SU-DHL-6 (cell line): ENCODE measurements around the gene APH1B.

Experiments
- H2AFZ ChIP-seq: fragments of 200-600 bp; sonication (generic); 2 replicates; pipeline ENCODE4 v1.6.1; 2014; ENCODE audit warnings: low read depth, mild to moderate bottlenecking, moderate library complexity, mixed read lengths, antibody characterized with exemption, low read length; ENCODE audit not compliant: severe bottlenecking
- H3F3A ChIP-seq: fragments of 200-600 bp; shearing (Covaris generic); 2 replicates; pipeline ENCODE4 v1.6.0; 2016; ENCODE audit warnings: antibody characterized with exemption, mild to moderate bottlenecking; ENCODE audit not compliant: insufficient read depth
- H3K27ac ChIP-seq: fragments of 200-600 bp; sonication (generic); 2 replicates; pipeline ENCODE4 v1.5.1; 2016; ENCODE audit warnings: low read depth, mild to moderate bottlenecking, low read length, moderate library complexity, mixed read lengths
- H3K27me3 ChIP-seq: fragments of 200-600 bp; sonication (generic), shearing (Covaris generic); 2 replicates; pipeline ENCODE4 v1.6.0; 2014; ENCODE audit warnings: mild to moderate bottlenecking, low read length
- H3K36me3 ChIP-seq: fragments of 200-600 bp; sonication (generic); 2 replicates; pipeline ENCODE4 v1.6.1; 2014; ENCODE audit warnings: mild to moderate bottlenecking, low read length, mixed read lengths
- H3K4me2 ChIP-seq: fragments of 300-600, 200-600 bp; shearing (Covaris generic), sonication (generic); 2 replicates; pipeline ENCODE4 v1.6.0; 2014; ENCODE audit warnings: low read length, low read depth, mild to moderate bottlenecking; ENCODE audit not compliant: poor library complexity, severe bottlenecking
- H3K4me3 ChIP-seq: fragments of 200-600 bp; sonication (generic); 2 replicates; pipeline ENCODE4 v1.5.1; 2014; ENCODE audit warnings: antibody characterized with exemption, low read length, mild to moderate bottlenecking, mixed read lengths; ENCODE audit not compliant: insufficient read depth, poor library complexity, severe bottlenecking
- H3K79me2 ChIP-seq: fragments of 200-600 bp; sonication (generic); 2 replicates; pipeline ENCODE4 v1.6.1; 2014; ENCODE audit warnings: mild to moderate bottlenecking, low read length, moderate library complexity; ENCODE audit not compliant: insufficient read depth
- H3K9ac ChIP-seq: fragments of 200-600 bp; sonication (generic); 2 replicates; pipeline ENCODE4 v1.7.0; 2014; ENCODE audit warnings: mild to moderate bottlenecking, low read length
- H3K9me2 ChIP-seq: fragments of 200-600 bp; sonication (generic); replicated peaks from 2 replicates; pipeline ENCODE4 v1.6.1; 2014; ENCODE audit warnings: low read length; ENCODE audit not compliant: insufficient read depth
- H3K9me3 ChIP-seq: fragments of 200-600 bp; sonication (generic); 2 replicates; pipeline ENCODE4 v1.6.1; 2014; ENCODE audit warnings: low read length, mixed read lengths; ENCODE audit not compliant: insufficient read depth
- H4K20me1 ChIP-seq: fragments of 200-600 bp; sonication (generic); 2 replicates; pipeline ENCODE4 v1.6.1; 2014; ENCODE audit warnings: low read depth, mild to moderate bottlenecking, antibody characterized with exemption, low read length, moderate library complexity, mixed read lengths
- CTCF ChIP-seq: fragments of 200-600 bp; sonication (generic); IDR thresholded peaks from one replicate; pipeline ENCODE4 v1.5.1; 2017; ENCODE audit warnings: antibody characterized with exemption, mild to moderate bottlenecking, low read length, moderate library complexity; ENCODE audit not compliant: insufficient read depth, poor library complexity, severe bottlenecking
- EZH2phosphoT487 ChIP-seq: fragments of 200-600 bp; sonication (generic), shearing (Covaris generic); conservative IDR thresholded peaks from 2 replicates; pipeline ENCODE4 v1.6.1; 2018; ENCODE audit warnings: mild to moderate bottlenecking, antibody characterized with exemption, low read length, moderate library complexity, mixed read lengths

The APH1B gene

GRCh38 chr15:63283126-63283525 is 5.7 kb downstream of the APH1B start:
- Histone ChIP-seq H3K4me2 (no peak overlapping the region), H3K36me3 (peaks cover 11% of the 10 kb centered on the region; the same call in 1 of the 2 replicates), H3K4me3 (no peak overlapping the region), H2AFZ (no peak overlapping the region), H3K27ac (no peak overlapping the region), H3K27me3 (no peaks in the 10 kb centered on the region), H3K9me3 (no peaks in the 10 kb centered on the region), H3K9me2 (no peaks in the 10 kb centered on the region), H3K79me2 (no peaks in the 10 kb centered on the region), H3K9ac (no peak overlapping the region), H3F3A (peaks cover 24% of the 10 kb centered on the region), H4K20me1 (no peaks in the 10 kb centered on the region)
- TF ChIP-seq CTCF (no peak), EZH2phosphoT487 (no peak)

DNA sequence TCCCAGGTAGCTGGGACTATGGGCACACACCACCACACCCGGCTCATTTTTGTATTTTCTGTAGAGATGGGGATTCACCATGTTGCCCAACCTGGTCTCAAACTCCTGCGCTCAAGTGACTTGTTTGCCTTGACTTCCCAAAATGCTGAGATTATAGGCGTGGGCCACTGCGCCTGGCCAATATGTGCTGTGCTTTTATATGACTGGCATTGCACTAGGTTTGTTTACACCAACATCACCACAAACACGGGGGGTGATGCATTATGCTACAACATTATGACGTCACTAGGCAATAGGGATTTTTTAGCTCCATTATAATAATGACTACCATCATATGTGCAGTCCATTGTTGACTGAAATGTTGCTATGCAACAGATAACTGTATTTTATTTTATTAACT is 6.9 kb downstream of the APH1B start:
- Histone ChIP-seq H3K9me2 (no peaks in the 10 kb centered on the region), H3K27me3 (no peaks in the 10 kb centered on the region), H4K20me1 (no peaks in the 10 kb centered on the region), H3K4me3 (no peak overlapping the region), H3K9ac (no peak overlapping the region), H2AFZ (no peak overlapping the region), H3K4me2 (no peak overlapping the region), H3K36me3 (peaks cover 11% of the 10 kb centered on the region; the same call in 1 of the 2 replicates), H3K79me2 (no peaks in the 10 kb centered on the region), H3K9me3 (no peaks in the 10 kb centered on the region), H3K27ac (no peak overlapping the region), H3F3A (peaks cover 18% of the 10 kb centered on the region; the same call in 1 of the 2 replicates)
- TF ChIP-seq CTCF (no peak), EZH2phosphoT487 (no peak)

GRCh38 chr15:63287109-63287508 is 9.7 kb downstream of the APH1B start:
- Histone ChIP-seq H3K27ac (no peak overlapping the region), H3K9me2 (no peaks in the 10 kb centered on the region), H3K36me3 (peaks cover 3% of the 10 kb centered on the region; the same call in 1 of the 2 replicates), H3K9me3 (no peaks in the 10 kb centered on the region), H3K27me3 (no peaks in the 10 kb centered on the region), H2AFZ (no peak overlapping the region), H3K4me3 (no peak overlapping the region), H4K20me1 (no peaks in the 10 kb centered on the region), H3F3A (peaks cover 12% of the 10 kb centered on the region; the same call in 1 of the 2 replicates), H3K9ac (no peak overlapping the region), H3K79me2 (no peaks in the 10 kb centered on the region), H3K4me2 (no peak overlapping the region)
- TF ChIP-seq EZH2phosphoT487 (no peak), CTCF (no peak)
